ENCODE results near the gene USH1C. TPM values are rescaled to one million over a fixed set of nuclear protein-coding genes. Genes with fewer than 3 reads are reported as not detected.

Gene USH1C
- total RNA-seq, 1 donor from 2014 or later: not detected

GRCh38 chr11:17476317-17477083 lies 67.7 kb downstream of the USH1C start, which contains the start of gene ABCC8:
TSS of gene ABCC8 (minus strand) at chr11:17476845. CDS start at chr11:17476776, 69 bp downstream.
- intact Hi-C loops (cut with micrococcal nuclease): no loop called here
- no peaks in the 10 kb centered on the region for H3K36me3 Mint-ChIP-seq (ENCODE audit: low read depth)
- H3K27ac Mint-ChIP-seq: no peak within 1 kb of the TSS
- H3K4me1 Mint-ChIP-seq (ENCODE audit: low read depth): no peaks in the 10 kb centered on the region
- H3K4me3 Mint-ChIP-seq (ENCODE audit: low read depth): no peak within 1 kb of the TSS
- peaks cover 83% of the 10 kb centered on the region for H3K27me3 Mint-ChIP-seq (ENCODE audit: low read depth)
- no peaks in the 10 kb centered on the region for H3K9me3 Mint-ChIP-seq
- DNase-seq (ENCODE audit: low spot score): no peak

GRCh38 chr11:17475666-17476316 lies 68.4 kb downstream of the USH1C start:
- Mint-ChIP-seq H3K27me3 (ENCODE audit: low read depth) (peaks cover 86% of the 10 kb centered on the region), H3K4me1 (ENCODE audit: low read depth) (no peaks in the 10 kb centered on the region), H3K9me3 (no peaks in the 10 kb centered on the region), H3K4me3 (ENCODE audit: low read depth) (no peak overlapping the region), H3K36me3 (ENCODE audit: low read depth) (no peaks in the 10 kb centered on the region), H3K27ac (no peak overlapping the region)
- intact Hi-C loops (cut with micrococcal nuclease): no loop called here
- DNase-seq (ENCODE audit: low spot score): no peak

- Mint-ChIP-seq H3K4me3 (ENCODE audit: low read depth) (no peak overlapping the region), H3K27me3 (ENCODE audit: low read depth) (peaks cover 66% of the 10 kb centered on the region), H3K36me3 (ENCODE audit: low read depth) (no peaks in the 10 kb centered on the region), H3K9me3 (no peaks in the 10 kb centered on the region), H3K27ac (no peak overlapping the region), H3K4me1 (ENCODE audit: low read depth) (no peaks in the 10 kb centered on the region)
- intact Hi-C loops (cut with micrococcal nuclease): no loop called here
- DNase-seq (ENCODE audit: low spot score): no peak
Observed at GRCh38 chr11:17473071-17473744, 71.0 kb downstream of the USH1C start.

- no peak overlapping the region for H3K27ac Mint-ChIP-seq
- peaks cover 59% of the 10 kb centered on the region for H3K27me3 Mint-ChIP-seq (ENCODE audit: low read depth)
- H3K4me3 Mint-ChIP-seq (ENCODE audit: low read depth): no peak overlapping the region
- DNase-seq (ENCODE audit: low spot score): no peak
- no peaks in the 10 kb centered on the region for H3K36me3 Mint-ChIP-seq (ENCODE audit: low read depth)
- no peaks in the 10 kb centered on the region for H3K4me1 Mint-ChIP-seq (ENCODE audit: low read depth)
- intact Hi-C loops (cut with micrococcal nuclease): no loop called here
- no peaks in the 10 kb centered on the region for H3K9me3 Mint-ChIP-seq
Observed at GRCh38 chr11:17472467-17472866, 71.7 kb downstream of the USH1C start.

- no peak for DNase-seq (ENCODE audit: low spot score)
- intact Hi-C loops (cut with micrococcal nuclease): no loop called here
- Mint-ChIP-seq H3K4me1 (ENCODE audit: low read depth) (no peaks in the 10 kb centered on the region), H3K27me3 (ENCODE audit: low read depth) (peaks cover 54% of the 10 kb centered on the region), H3K27ac (no peak overlapping the region), H3K36me3 (ENCODE audit: low read depth) (no peaks in the 10 kb centered on the region), H3K9me3 (no peaks in the 10 kb centered on the region), H3K4me3 (ENCODE audit: low read depth) (no peak overlapping the region)
Observed at GRCh38 chr11:17471501-17471900, 72.7 kb downstream of the USH1C start.

- Mint-ChIP-seq H3K4me3 (ENCODE audit: low read depth) (no peak overlapping the region), H3K9me3 (no peaks in the 10 kb centered on the region)
Observed at GRCh38 chr11:17469998-17470397, 74.2 kb downstream of the USH1C start.

GRCh38 chr11:17468122-17468521 lies 76.1 kb downstream of the USH1C start:
- H3K4me3 Mint-ChIP-seq (ENCODE audit: low read depth): no peak overlapping the region
- no peaks in the 10 kb centered on the region for H3K9me3 Mint-ChIP-seq
- intact Hi-C loops (cut with micrococcal nuclease): no loop called here
- H3K4me1 Mint-ChIP-seq (ENCODE audit: low read depth): peaks cover 3% of the 10 kb centered on the region
- peaks cover 28% of the 10 kb centered on the region for H3K27me3 Mint-ChIP-seq (ENCODE audit: low read depth)
- H3K27ac Mint-ChIP-seq: no peak overlapping the region
- H3K36me3 Mint-ChIP-seq (ENCODE audit: low read depth): no peaks in the 10 kb centered on the region
- no peak for DNase-seq (ENCODE audit: low spot score)

More at GRCh38 chr11:17469998-17470397, 74.2 kb downstream of the USH1C start:
- intact Hi-C loops (cut with micrococcal nuclease): no loop called here
- Mint-ChIP-seq H3K36me3 (ENCODE audit: low read depth) (no peaks in the 10 kb centered on the region), H3K4me1 (ENCODE audit: low read depth) (no peaks in the 10 kb centered on the region), H3K27ac (no peak overlapping the region), H3K27me3 (ENCODE audit: low read depth) (peaks cover 45% of the 10 kb centered on the region)
- DNase-seq (ENCODE audit: low spot score): no peak

GRCh38 chr11:17463546-17464174 lies 80.6 kb downstream of the USH1C start:
- peaks cover 10% of the 10 kb centered on the region for H3K27me3 Mint-ChIP-seq (ENCODE audit: low read depth)
- DNase-seq (ENCODE audit: low spot score): no peak
- no peak overlapping the region for H3K27ac Mint-ChIP-seq
- no peaks in the 10 kb centered on the region for H3K9me3 Mint-ChIP-seq
- intact Hi-C loops (cut with micrococcal nuclease): no loop called here
- peaks cover 6% of the 10 kb centered on the region for H3K4me1 Mint-ChIP-seq (ENCODE audit: low read depth)
- no peak overlapping the region for H3K4me3 Mint-ChIP-seq (ENCODE audit: low read depth)
- H3K36me3 Mint-ChIP-seq (ENCODE audit: low read depth): no peaks in the 10 kb centered on the region

- intact Hi-C loops (cut with micrococcal nuclease): no loop called here
- Mint-ChIP-seq H3K27ac (no peak overlapping the region), H3K9me3 (no peaks in the 10 kb centered on the region), H3K4me1 (ENCODE audit: low read depth) (peaks cover 6% of the 10 kb centered on the region), H3K27me3 (ENCODE audit: low read depth) (peaks cover 13% of the 10 kb centered on the region), H3K36me3 (ENCODE audit: low read depth) (no peaks in the 10 kb centered on the region), H3K4me3 (ENCODE audit: low read depth) (no peak overlapping the region)
- no peak for DNase-seq (ENCODE audit: low spot score)
Observed at GRCh38 chr11:17462940-17463339, 81.3 kb downstream of the USH1C start.

GRCh38 chr11:17460406-17460805 lies 83.8 kb downstream of the USH1C start:
- intact Hi-C loops (cut with micrococcal nuclease): no loop called here
- no peak overlapping the region for H3K4me3 Mint-ChIP-seq (ENCODE audit: low read depth)
- H3K36me3 Mint-ChIP-seq (ENCODE audit: low read depth): no peaks in the 10 kb centered on the region
- H3K27me3 Mint-ChIP-seq (ENCODE audit: low read depth): peaks cover 23% of the 10 kb centered on the region
- peaks cover 6% of the 10 kb centered on the region for H3K4me1 Mint-ChIP-seq (ENCODE audit: low read depth)
- no peak for DNase-seq (ENCODE audit: low spot score)
- H3K9me3 Mint-ChIP-seq: no peaks in the 10 kb centered on the region
- no peak overlapping the region for H3K27ac Mint-ChIP-seq

- no peak for DNase-seq (ENCODE audit: low spot score)
- peaks cover 21% of the 10 kb centered on the region for H3K27me3 Mint-ChIP-seq (ENCODE audit: low read depth)
- no peak overlapping the region for H3K27ac Mint-ChIP-seq
- intact Hi-C loops (cut with micrococcal nuclease): no loop called here
- peaks cover 6% of the 10 kb centered on the region for H3K4me1 Mint-ChIP-seq (ENCODE audit: low read depth)
- no peaks in the 10 kb centered on the region for H3K36me3 Mint-ChIP-seq (ENCODE audit: low read depth)
- no peaks in the 10 kb centered on the region for H3K9me3 Mint-ChIP-seq
- no peak overlapping the region for H3K4me3 Mint-ChIP-seq (ENCODE audit: low read depth)
Observed at GRCh38 chr11:17459236-17459896, 84.8 kb downstream of the USH1C start.

- H3K4me3 Mint-ChIP-seq (ENCODE audit: low read depth): no peak overlapping the region
- H3K9me3 Mint-ChIP-seq: no peaks in the 10 kb centered on the region
Observed at GRCh38 chr11:17458268-17458667, 85.9 kb downstream of the USH1C start.

More at GRCh38 chr11:17458268-17458667, 85.9 kb downstream of the USH1C start:
- Mint-ChIP-seq H3K27me3 (ENCODE audit: low read depth) (peaks cover 21% of the 10 kb centered on the region), H3K36me3 (ENCODE audit: low read depth) (no peaks in the 10 kb centered on the region), H3K4me1 (ENCODE audit: low read depth) (peaks cover 4% of the 10 kb centered on the region), H3K27ac (no peak overlapping the region)
- DNase-seq (ENCODE audit: low spot score): no peak
- intact Hi-C loops (cut with micrococcal nuclease): no loop called here

All from activated T-helper 2 cell treated with anti-CD3 and anti-CD28 coated beads, Interferon-gamma antibody, Interleukin-2, Interleukin-4, amounts not matched to agents 10 μg/mL and 5 μg/mL and 100 μg/mL, durations not matched to agents 14 hours and 24 hours and 36 hours (primary cell).